ENCODE results near the gene LILRB5.

- TF ChIP-seq CTCF (IDR thresholded peaks at IDR 0.05; ENCODE audit: insufficient read depth, low read length, poor library complexity, severe bottlenecking) (no peak), EZH2phosphoT487 (conservative IDR thresholded peaks at IDR 0.05; ENCODE audit: low read length) (no peak)
Observed at GRCh38 chr19:54230031-54230430, 27.0 kb downstream of the LILRB5 start.
